Fibroblast of mammary gland (primary cell): ENCODE measurements around the gene NR2F2.

Experiments used
- DNase-seq: peaks from one replicate; pipeline ENCODE4 v3.0.0-alpha.2; 2010; ENCODE audit warnings: low read depth
- H3K4me3 ChIP-seq: 2 replicates; pipeline ENCODE4 v1.5.1; 2011; ENCODE audit warnings: low read depth, mild to moderate bottlenecking, low read length, moderate library complexity; ENCODE audit not compliant: control insufficient read depth
- CTCF ChIP-seq: conservative IDR thresholded peaks from 2 replicates; pipeline ENCODE4 v1.5.1; 2011; ENCODE audit warnings: low read depth, low read length, inconsistent platforms; ENCODE audit not compliant: control insufficient read depth, insufficient read depth

NR2F2 gene

GRCh38 chr15:96358821-96359615, 28.5 kb downstream of the NR2F2 start:
- TF ChIP-seq CTCF: no peak
- DNase-seq: no peak
- H3K4me3 ChIP-seq: no peak overlapping the region

- TF ChIP-seq CTCF: no peak
These were observed 29.4 kb downstream of the NR2F2 start for GRCh38 chr15:96359616-96360521.

GRCh38 chr15:96360581-96361308, 30.2 kb downstream of the NR2F2 start:
- H3K4me3 ChIP-seq: peak overlapping the region; percentile 53
- no peak for DNase-seq
- no peak for TF ChIP-seq CTCF

More at GRCh38 chr15:96359616-96360521, 29.4 kb downstream of the NR2F2 start:
- peak overlapping the region; percentile 53 for H3K4me3 ChIP-seq
- peak; percentile 61 for DNase-seq

GRCh38 chr15:96361309-96362010, 31.0 kb downstream of the NR2F2 start:
- H3K4me3 ChIP-seq: no peak overlapping the region
- TF ChIP-seq CTCF: no peak
- no peak for DNase-seq

GRCh38 chr15:96362011-96362754, 31.7 kb downstream of the NR2F2 start:
- DNase-seq: no peak
- TF ChIP-seq CTCF: no peak

More at GRCh38 chr15:96362011-96362754, 31.7 kb downstream of the NR2F2 start:
- no peak overlapping the region for H3K4me3 ChIP-seq
